Measurements from ENCODE around the gene AKR1C2.

- no peak for TF ChIP-seq SFPQ (IDR thresholded peaks at IDR 0.05; ENCODE audit: low read depth, low read length)
- no peak for TF ChIP-seq ZNF589 (CRISPR knock-in tag; IDR thresholded peaks at IDR 0.05; ENCODE audit: low read depth)
- peak in 1 of 2 experiments; percentile 66; a peak in 2 of 4 replicates for TF ChIP-seq ZMIZ1 (IDR thresholded peaks at IDR 0.05; ENCODE audit: low read depth in 2 of 2, low read length in 2 of 2)
- no peak for TF ChIP-seq ZNF133 (CRISPR knock-in tag; IDR thresholded peaks at IDR 0.05)
- peak; percentile 41 for TF ChIP-seq GATA2 (CRISPR knock-in tag; IDR thresholded peaks at IDR 0.05)
- TF ChIP-seq ERF (CRISPR knock-in tag; IDR thresholded peaks at IDR 0.05), result no peak
- no peak for TF ChIP-seq SRSF9 (IDR thresholded peaks at IDR 0.05; ENCODE audit: borderline replicate concordance, low read depth, low read length)
- TF ChIP-seq POLR2G (IDR thresholded peaks at IDR 0.05; ENCODE audit: low read depth, low read length), result no peak
- no peak for TF ChIP-seq ZNF143 (CRISPR knock-in tag; IDR thresholded peaks at IDR 0.05)
- no peak for TF ChIP-seq YY1 (IDR thresholded peaks at IDR 0.05; ENCODE audit: borderline replicate concordance in 1 of 3, control insufficient read depth in 1 of 3, extremely low read depth in 1 of 3, insufficient read depth in 3 of 3, insufficient read length in 1 of 3, insufficient replicate concordance in 2 of 3, low read depth in 1 of 3, low read length in 2 of 3)
- TF ChIP-seq TAF1 (IDR thresholded peaks at IDR 0.05; ENCODE audit: control insufficient read depth, extremely low read depth, insufficient read depth, low read length, severe bottlenecking), result no peak
- TF ChIP-seq NR3C1 (CRISPR knock-in tag; IDR thresholded peaks at IDR 0.05), result no peak
Measured at GRCh38 chr10:4981722-4982471, 21.8 kb downstream of the AKR1C2 start.

All from K562 (cell line).